ENCODE results near the gene RPL5.

The RPL5 gene

DNA sequence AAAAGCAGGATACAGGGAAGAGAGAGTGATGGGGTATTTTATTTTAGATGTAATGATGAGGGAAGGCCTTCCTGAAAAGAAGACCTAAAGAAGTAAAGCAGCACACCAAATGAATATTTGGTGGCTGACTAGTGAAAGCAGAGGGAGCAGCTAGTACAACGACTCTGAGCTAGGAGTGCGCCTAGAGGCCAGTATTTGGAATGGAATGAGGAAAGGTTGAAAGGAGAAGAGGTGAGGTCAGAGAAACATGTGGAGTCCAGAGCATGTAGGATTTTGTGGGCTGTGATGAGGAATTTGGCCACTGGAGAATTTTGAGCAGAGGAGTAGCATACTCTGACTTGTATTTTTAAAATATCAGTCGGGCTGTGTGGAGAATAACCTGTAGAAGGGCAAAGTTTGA, 11.8 kb upstream of the RPL5 start:
- no peak for DNase-seq (ENCODE audit: low read depth, low spot score)

DNA sequence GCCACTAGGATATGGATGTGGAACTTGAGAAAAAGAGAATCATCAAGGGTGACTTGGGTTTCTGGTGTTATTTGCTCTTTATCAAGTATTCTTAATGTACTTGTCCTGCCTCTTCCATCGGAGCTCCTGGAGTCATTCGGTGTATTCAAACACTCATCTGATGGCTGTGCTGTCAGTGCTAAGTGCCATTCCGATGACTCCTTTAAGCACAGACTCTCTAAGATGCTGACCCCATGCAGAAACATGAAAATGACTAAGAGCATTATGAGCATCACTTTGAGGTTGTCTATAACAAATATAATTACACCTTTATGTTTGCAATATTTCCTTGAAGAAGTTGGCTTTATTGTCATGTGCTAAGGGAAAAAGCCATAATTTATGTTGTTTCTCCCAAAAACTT, 11.3 kb upstream of the RPL5 start:
- DNase-seq (ENCODE audit: low read depth, low spot score), result no peak

DNA sequence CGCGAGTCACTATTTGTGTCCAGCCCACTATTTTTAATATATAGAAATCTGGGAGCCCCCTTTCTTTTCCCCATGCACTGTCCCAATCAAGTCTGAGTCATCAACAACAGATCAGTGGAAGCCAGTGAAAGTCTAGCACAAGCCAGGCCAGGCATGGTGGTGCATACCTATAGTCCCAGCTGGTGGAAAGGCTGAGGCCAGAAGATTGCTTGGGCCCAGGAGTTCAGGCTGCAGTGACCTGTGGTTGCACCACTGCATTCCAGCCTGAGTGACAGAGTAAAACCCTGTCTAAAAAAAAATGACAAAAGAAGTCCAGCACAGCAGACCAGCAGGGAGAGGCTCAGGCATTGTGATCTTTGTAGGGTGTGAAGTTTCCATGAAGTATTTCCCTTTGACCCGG, 9.0 kb upstream of the RPL5 start:
- no peak for DNase-seq (ENCODE audit: low read depth, low spot score)

DNA sequence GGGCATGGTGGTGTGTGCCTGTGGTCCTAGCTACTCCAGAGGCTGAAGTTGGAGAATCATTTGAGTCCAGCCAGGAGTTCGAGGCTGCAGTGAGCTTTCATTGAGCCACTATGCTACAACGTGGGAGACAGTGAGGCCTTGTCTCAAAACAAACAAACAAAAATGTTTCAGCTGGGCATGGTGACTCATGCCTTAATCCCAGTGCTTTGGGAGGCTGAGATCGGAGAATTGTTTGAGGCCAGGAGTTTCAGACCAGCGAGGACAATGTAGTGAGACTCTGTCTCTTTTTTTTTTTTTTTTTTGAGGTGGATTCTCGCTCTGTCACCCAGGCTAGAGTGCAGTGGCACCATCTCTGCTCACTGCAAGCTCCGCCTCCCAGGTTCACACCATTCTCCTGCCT, 5.0 kb upstream of the RPL5 start:
- DNase-seq (ENCODE audit: low read depth, low spot score), result no peak

DNA sequence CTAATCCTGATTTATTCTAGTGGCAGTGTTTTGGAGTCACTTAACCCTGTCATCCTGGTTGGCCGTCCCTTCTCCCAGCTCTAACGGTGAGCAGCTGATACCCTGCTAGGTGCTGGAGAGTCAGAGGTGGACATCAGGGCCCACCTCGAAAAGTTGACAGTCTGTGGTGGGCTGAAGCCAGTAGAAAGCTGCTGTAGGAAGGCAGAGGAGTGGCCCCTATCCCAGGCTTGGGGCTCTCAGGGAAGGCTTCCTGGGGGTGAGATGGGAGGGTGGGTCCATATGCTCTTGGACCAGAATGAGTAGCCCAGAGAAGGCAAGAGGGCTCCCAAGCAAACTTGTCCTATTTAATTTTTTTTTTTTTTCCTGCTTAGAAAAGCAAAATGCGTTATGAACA, 475 bp upstream of the RPL5 start:
- DNase-seq (ENCODE audit: low read depth, low spot score), result no peak

DNA sequence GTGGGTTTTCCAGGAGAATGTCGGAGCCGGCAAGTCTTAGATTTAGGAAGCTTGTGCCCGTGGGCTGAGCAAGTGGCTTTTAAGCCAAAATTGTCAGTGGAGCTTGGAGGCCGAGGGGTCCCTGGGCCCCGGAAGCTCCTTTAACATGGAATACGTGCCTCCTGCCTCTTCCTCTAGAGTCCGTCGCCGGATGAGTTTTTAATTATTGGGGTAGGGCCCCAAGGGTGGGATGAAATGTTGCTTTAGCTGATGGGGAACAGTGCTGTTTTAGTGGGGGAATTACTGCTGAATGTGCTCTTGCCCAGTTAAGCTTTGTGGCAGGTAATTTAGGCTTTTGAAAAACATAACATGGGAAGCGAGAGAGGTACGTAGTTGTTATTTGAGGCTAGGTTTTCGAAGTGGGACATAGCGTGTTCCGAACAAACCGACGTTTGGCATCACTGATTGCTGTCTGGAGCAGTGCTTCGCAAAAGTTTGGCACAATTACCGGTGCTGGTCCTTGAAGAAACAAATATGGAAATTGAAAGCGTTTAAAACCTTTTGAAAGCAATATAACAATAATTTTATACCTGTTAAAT, 786 bp downstream of the RPL5 start:
- DNase-seq (ENCODE audit: low read depth, low spot score), result no peak

DNA sequence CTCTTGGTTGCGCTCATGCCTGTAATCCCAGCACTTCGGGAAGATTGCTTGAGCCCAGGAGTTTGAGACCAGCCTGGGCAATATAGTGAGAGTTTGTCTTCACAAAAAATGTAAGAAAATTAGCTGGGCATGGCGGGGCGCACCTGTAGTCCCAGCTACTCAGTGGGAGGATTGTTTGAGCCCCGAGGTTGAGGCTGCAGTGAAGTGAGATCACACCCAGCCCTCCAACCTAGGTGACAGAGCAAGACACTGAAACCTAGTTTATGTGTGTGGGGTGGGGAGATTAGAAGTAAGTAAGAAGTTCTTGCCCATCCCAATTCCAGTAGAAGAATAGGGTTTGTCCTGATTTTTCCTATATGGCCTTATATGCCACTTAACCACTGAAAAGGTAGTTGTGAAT, 2.0 kb downstream of the RPL5 start:
- no peak for DNase-seq (ENCODE audit: low read depth, low spot score)

DNA sequence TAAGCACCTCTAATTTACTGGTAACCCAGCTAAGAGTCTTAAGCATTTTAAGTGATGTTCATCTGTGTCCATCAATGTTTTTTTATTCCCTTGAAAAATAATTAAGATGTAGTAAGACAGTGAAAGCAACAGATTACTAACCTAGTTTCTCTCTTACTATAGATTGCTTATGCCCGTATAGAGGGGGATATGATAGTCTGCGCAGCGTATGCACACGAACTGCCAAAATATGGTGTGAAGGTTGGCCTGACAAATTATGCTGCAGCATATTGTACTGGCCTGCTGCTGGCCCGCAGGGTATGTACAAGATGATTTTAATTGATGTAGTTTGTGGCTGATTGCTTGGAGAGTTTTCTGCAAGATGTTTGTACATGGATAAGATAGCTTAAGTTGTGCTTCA, 2.8 kb downstream of the RPL5 start:
- DNase-seq (ENCODE audit: low read depth, low spot score), result no peak

DNA sequence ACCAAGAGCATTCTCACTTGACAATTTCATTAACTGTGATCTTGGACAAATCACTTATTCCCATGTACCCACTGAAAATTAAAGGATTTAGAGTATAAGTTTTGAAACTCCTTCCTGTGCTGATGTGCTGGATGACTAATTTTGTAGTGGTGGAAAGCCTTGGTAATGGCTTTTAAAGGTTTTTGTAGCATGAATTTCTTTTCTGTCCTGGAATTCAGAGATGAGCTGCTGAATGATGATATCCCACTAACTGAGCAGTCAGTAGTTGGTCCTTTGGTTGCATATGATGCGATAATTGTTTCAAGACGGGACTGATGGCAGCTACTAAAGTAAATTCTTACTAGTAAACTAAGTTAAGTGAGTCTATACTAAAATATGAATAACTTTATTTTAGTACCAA, 5.2 kb downstream of the RPL5 start:
- DNase-seq (ENCODE audit: low read depth, low spot score), result no peak

DNA sequence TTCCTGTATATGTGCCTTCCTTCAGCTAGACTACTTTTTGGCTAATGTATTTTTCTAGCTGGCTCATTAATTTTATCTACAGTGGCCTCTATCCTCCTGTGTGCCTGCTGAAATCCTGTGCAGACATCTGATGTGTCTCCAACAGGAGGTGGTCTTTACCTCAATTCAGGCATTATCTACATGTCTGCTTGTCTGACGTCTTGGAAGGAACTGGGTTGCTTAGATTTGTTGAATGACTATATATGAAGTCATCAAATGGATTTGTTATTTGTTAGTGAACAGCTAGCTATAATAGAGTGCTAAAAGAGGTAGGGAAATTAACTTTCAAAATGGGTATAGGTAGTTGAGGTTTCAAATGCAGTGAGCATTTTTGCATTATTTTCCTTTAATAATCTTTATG, 6.7 kb downstream of the RPL5 start:
- DNase-seq (ENCODE audit: low read depth, low spot score), result no peak

DNA sequence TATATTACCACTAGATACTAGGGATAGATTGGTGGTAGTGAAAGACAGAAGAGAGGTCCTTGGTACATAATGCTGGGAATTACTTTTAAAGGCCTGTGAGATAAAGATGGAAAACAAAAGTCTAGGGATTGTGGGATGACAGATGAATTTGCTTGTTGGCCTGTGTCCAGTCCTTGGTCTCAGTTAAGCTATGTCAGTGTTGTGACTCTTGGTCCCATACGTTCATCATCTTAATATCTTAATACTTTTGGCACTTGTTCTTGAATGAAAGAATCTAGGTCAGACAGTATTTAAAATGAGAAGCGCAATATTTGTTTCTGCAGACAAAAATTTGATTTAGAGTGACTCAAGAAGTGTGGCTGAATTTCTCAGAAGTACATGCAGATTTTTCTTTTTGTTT, 7.6 kb downstream of the RPL5 start:
- DNase-seq (ENCODE audit: low read depth, low spot score), result no peak

DNA sequence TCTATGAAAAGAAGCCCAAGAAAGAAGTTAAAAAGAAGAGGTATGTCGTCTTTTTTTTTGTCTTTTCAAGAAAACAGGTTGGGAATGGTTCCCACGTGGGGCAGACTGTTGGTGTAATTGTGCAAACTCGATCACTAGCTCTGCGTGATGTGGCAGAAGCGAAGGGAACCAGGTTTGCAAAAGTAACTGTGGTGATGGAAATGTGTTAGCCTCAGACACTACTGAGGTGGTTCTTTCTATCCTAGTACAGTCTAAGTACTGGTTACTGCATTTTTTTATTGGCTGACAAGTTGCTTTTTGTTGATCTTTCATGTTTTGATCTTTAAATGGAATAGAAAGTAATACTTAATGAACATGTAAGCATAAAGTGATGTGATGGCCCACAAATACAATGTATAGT, 8.8 kb downstream of the RPL5 start:
- DNase-seq (ENCODE audit: low read depth, low spot score), result no peak

DNA sequence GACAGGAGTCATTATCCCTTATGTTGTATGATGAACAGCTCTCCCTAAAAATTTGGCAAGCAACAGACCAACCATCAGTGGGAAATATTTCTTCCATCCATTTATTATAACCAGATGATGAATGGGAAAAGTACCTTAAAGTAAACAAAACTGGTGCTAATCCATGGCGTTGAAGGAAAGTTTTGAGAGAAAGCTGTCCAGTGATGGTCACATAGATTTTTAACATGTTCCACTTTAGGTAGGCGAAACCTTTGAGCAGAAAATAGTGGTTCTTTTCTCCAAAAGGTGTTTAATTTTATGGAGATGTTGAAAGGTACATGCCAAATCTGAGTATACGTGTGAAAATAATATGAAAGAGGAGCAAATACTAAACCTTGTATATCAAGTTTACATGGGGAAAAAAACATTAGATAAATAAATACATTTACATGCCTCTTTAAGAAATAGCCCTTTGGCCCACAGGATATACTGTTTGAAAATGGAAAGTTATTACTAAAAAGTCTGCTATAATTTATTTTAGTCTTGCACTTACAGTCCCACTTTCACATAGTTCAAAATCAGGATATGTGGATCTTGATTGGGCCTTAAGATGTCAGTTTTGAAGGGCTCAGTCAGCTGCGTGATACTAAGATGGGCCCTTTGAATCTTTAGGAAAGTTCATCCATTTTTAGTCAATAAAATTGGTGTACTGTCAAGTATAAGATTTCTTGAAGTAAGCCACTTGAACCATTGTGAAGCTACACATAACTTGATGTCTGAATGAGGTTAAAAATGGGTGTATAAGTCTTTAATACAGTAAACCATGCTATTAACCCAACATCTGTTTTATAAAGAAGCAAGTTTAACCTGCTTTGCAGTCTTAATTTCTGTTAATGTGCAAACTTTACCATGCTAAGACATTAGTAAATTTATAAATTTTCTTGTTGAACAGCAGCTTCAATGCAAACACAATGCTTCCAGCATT, 10.5 kb downstream of the RPL5 start:
- no peak for DNase-seq (ENCODE audit: low read depth, low spot score)

DNA sequence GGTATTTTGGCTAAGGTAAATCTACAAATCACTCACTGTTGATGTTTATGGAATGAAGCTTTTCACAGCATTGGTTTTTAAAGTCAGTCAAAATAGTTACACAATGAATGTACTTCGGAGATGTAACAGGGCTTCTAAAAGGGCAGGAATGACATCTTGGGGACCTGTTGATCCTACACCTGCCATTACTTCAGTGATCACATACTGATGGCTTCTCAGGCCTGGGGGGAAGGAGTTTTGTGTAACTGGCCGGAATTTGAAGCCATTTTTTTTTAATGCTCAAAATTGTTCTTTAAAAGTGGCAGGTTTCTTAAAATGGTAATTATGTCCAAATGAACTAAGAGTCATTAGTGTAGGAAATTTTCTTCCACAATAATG, 11.2 kb downstream of the RPL5 start:
- no peak for DNase-seq (ENCODE audit: low read depth, low spot score)

DNA sequence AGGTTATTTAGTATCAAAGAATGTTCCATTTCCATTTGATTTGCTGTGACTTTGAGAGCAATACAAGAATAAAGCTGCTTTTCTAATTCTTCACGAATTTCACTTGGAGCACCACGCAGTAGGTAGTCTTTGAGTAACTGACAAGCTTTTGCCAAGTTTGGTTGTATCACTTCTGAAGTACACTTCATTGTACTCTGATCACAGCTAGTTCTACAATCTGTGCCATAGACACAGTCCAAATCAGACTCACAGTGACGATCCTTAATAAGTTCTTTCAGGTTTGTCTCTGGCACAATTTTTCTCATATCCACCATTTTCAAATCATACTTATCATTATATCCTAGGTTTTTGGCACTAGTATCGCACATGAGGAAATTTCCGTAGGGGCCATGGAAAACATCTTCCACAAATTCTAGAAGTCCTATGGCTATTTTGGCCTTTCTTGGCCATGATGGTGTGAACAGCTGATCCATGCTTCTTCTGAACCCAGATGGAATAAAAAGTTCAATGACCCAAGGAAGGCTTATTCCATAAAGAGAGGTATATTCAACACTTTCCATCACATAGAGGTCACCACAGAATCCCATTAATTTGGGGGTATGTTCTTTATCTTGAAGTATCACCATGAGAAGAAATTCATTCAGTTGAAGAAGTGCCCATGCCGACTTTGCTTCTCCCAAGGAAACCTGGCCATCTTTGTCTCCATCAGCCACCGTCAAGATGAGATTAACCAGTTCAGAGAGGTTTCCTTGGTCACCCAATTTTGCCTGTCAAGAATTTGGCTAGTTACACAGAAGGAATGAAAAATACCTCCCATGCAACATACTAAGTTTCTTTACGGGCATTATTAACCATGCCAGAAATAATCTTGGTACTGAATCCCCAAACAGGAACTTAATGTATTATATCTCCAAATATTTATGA, 11.9 kb downstream of the RPL5 start:
- no peak for DNase-seq (ENCODE audit: low read depth, low spot score)

DNA sequence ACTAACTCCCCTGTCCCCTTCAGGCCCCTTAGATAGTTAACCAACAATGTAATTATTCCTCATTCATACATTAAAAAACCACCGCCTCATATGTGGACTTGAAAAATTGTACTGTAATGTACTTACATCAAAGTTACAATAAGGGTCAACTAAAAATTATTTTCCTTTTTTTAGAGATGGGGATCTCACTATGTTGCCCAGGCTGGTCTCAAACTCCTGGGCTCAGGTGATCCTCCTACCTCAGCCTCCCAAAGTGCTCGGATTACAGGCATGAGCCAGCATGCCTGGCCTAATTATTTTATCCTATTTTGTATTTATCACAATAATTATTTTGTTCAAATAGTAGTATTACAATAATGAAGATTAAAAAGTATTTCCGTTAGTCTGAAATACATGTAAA, 12.6 kb downstream of the RPL5 start:
- DNase-seq (ENCODE audit: low read depth, low spot score), result no peak

DNA sequence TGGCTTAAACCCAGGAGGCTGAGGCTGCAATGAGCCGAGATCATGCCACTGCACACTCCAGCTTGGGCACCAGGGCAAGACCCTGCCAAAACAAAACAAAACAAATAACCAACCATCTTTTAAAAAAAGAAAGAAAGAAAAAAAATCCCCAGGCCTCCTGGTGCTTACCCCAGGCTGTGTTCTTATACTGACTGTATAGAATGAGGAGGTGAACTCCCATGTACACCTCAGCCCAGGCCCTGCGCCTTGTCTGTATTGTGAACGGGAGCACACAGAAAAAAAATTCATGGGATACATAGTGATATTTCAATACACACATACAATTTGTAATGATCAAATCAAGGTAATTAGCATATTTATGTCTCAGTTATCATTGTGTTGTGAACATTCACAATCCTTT, 14.1 kb downstream of the RPL5 start:
- DNase-seq (ENCODE audit: low read depth, low spot score), result no peak

DNA sequence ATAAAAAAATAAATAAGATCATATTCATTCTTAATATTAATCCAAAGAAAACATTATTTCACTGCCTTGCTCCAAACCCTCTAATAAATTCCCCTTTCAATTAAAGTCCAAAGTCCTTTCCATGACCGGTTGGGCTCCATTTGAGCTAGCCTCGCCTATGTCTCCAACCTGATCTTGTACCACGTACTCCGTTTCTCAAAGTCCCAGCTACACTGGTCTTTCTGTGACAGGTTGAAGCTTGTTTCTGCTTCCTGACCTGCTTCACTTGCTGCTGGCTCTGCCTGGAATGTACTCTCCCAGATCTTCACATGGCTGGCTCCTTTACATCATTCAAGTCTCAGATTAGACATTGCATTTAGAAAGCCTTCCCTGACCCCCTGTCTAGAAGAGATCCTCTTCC, 16.4 kb downstream of the RPL5 start:
- no peak for DNase-seq (ENCODE audit: low read depth, low spot score)

DNA sequence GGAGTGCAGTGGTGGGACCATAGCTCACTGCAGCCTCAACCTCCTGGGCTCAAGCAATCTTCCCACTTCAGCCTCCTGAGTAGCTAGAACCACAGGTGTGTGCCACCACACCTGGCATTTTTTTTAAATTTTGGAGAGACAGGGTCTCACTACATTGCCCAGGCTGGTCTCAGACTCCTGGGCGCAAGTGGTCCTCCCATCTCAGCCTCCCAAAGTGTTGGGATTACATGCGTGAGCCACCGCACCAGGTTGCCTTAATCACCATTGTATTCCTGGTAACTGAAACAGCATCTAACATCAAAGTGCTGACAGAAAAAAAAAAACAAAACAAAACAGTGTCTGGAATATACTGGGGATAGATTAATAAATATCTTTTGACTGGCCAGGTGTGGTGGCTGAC, 18.2 kb downstream of the RPL5 start:
- DNase-seq (ENCODE audit: low read depth, low spot score), result no peak

DNA sequence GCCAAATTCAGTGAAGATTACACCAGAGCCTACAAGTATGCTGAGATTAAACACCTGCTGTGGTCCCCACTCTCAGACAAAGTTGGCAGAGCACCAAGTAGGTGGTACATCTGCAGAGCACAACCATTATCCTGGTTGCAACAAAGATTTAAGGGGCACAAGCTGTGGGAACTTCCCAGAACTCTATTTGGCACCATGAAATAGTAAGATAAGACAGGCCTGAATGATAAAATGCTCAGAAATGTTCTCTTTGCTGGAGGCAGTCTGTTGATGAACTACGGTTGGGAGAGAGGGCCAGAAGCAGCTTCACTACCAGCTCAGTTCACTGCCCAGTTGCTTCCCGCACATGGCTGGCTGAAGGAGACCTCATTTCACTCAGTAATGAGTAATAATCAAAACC, 19.9 kb downstream of the RPL5 start:
- no peak for DNase-seq (ENCODE audit: low read depth, low spot score)

DNA sequence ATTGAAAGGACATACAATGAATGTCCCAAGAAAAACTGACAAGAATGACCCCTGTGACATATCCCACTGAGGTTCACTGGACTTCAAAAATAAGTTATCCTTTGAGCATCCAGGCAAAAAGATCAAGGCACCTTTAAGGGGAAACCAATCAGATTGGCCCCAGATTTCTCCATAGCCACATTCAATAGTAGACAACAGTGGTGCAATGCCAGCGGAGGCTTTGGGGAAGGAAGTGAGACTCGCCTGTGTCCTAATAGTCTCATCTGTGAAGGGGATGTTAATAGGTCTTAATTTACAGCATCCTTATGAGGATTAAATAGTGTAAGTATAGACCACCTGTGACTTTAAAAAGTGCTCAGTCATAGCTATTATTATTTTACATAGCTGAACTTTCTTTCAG, 21.5 kb downstream of the RPL5 start:
- no peak for DNase-seq (ENCODE audit: low read depth, low spot score)

DNA sequence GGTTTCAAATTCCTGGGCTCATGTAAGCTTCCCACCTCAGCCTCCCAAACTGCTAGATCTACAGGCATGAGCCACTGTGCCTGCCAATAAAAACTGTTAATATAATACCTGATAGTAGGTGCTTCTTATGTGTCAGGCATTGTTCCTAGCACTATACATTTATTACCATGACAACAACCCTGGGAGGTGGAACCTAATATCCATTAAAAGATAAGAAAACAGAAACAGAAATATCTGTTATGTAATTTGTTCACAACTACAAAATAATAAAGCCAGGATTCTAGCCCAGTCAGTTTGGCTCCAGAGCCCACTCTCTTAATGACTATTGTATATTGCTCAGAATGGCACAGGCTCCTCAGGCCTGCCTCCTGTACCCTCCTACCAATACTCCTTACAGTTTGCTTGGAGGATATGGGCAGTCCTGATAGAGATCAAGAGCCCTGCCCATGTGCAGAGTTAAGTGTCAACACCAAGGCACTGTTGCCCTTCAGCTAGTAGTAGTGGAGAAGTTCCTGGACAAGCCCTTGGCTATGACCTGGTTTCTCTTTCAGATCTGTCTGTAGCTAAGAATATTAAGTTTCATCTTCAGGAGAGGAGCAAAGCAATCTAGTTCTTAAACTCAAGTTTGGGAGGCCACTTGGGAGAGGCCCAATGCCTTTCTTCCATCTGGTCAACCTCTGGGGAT, 22.4 kb downstream of the RPL5 start:
- DNase-seq (ENCODE audit: low read depth, low spot score), result no peak
